ENCODE data around the gene TLNRD1. TPM values are rescaled to one million over a fixed set of nuclear protein-coding genes. Genes with fewer than 3 reads are reported as not detected.

TLNRD1 gene
- total RNA-seq, 1 experiment from 2014 or later = 22.5 TPM

GRCh38 chr15:80971143-80971542 lies 29.6 kb upstream of the TLNRD1 start:
- CTCF ChIA-PET = interaction anchor here (2.0 to 5.5 kb wide), 2 partner anchors 136 to 194 kb away, joined by 5 to 59 read pairs; partner anchors contain the start of gene CEMIP
- ATAC-seq (no peak), DNase-seq (ENCODE audit: low read depth, low spot score) (no peak)
- Histone ChIP-seq H3K27ac (ENCODE audit: low read depth, low read length) (no peak overlapping the region), H3K4me3 (replicated peaks in 1 of 2; ENCODE audit: low read depth in 1 of 2, low read length in 2 of 2) (no peak overlapping the region), H3K79me2 (ENCODE audit: insufficient read depth, low read length) (peaks cover 12% of the 10 kb centered on the region; the same call in 1 of the 2 replicates), H3K9me2 (ENCODE audit: insufficient read depth) (no peaks in the 10 kb centered on the region), H3K4me2 (ENCODE audit: low read length) (no peak overlapping the region), H3K9ac (ENCODE audit: low read length) (no peak overlapping the region), H3K27me3 (ENCODE audit: insufficient read depth, low read length) (no peaks in the 10 kb centered on the region), H3K36me3 (ENCODE audit: control insufficient read depth in 1 of 2, insufficient read depth in 2 of 2, low read length in 2 of 2) (peaks cover 0 to 4% of the 10 kb centered on the region in 2 experiments; a peak in 2 of 4 replicates), H3K4me1 (ENCODE audit: control insufficient read depth in 1 of 2, insufficient read depth in 2 of 2, low read length in 2 of 2) (peaks cover 6 to 10% of the 10 kb centered on the region in 2 experiments; a peak in 3 of 4 replicates), H2AFZ (ENCODE audit: low read depth, low read length, poor library complexity, severe bottlenecking) (no peak overlapping the region), H3K9me3 (ENCODE audit: control insufficient read depth in 1 of 2, insufficient read depth in 1 of 2, low read depth in 1 of 2, low read length in 2 of 2) (no peaks in the 10 kb centered on the region), H4K20me1 (ENCODE audit: insufficient read depth) (no peaks in the 10 kb centered on the region)
- TF ChIP-seq POLR2AphosphoS5 (IDR thresholded peaks at IDR 0.05; ENCODE audit: low read depth, low read length) = no peak
- no peak for TF ChIP-seq JUND (IDR thresholded peaks at IDR 0.05)
- TF ChIP-seq, protein P1, sequence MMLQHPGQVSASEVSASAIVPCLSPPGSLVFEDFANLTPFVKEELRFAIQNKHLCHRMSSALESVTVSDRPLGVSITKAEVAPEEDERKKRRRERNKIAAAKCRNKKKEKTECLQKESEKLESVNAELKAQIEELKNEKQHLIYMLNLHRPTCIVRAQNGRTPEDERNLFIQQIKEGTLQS (IDR thresholded peaks at IDR 0.05) = no peak
- no peak for TF ChIP-seq SRF (IDR thresholded peaks at IDR 0.05; ENCODE audit: low read depth)
- TF ChIP-seq EZH2 (IDR thresholded peaks at IDR 0.05) = no peak
- no peak for TF ChIP-seq EGR1 (IDR thresholded peaks at IDR 0.05; ENCODE audit: low read depth)
- no peak for TF ChIP-seq FOSL1 (IDR thresholded peaks at IDR 0.05; ENCODE audit: low read depth)
- no peak for TF ChIP-seq CBX3 (IDR thresholded peaks at IDR 0.05; ENCODE audit: low read depth)
- no peak for TF ChIP-seq CEBPB (IDR thresholded peaks at IDR 0.05; ENCODE audit: low read depth)
- BruUV-seq (replicated peaks) = no TSS peak
- POLR2A ChIA-PET = no interaction called here
- intact Hi-C loops (cut with micrococcal nuclease) = loop anchor here (2.0 to 5.0 kb wide), 3 partner anchors 136 to 514 kb away; partner anchors contain the start of gene ABHD17C
- RAD21 ChIA-PET (ENCODE audit: low non-redundant PET in 1 of 2, low total read pairs in 2 of 2, uncharacterized antibody in 2 of 2, unreplicated experiment in 2 of 2) = interaction anchor here in 1 of 2 experiments (2.1 kb wide), 1 partner anchor 403 kb away, joined by 7 read pairs; no protein-coding TSS in a partner anchor

- DNase-seq (ENCODE audit: low read depth, low spot score) = no peak
- ChIA-PET POLR2A (no interaction called here), RAD21 (ENCODE audit: low non-redundant PET in 1 of 2, low total read pairs in 2 of 2, uncharacterized antibody in 2 of 2, unreplicated experiment in 2 of 2) (no interaction called here), CTCF (interaction anchor here (0.6 kb wide), 1 partner anchor 193 kb away, joined by 3 read pairs; the partner anchor contains the start of gene CEMIP)
- Histone ChIP-seq H3K9ac (ENCODE audit: low read length) (no peak overlapping the region), H3K27me3 (ENCODE audit: insufficient read depth, low read length) (no peaks in the 10 kb centered on the region), H3K4me2 (ENCODE audit: low read length) (no peak overlapping the region), H3K9me2 (ENCODE audit: insufficient read depth) (no peaks in the 10 kb centered on the region), H3K4me3 (replicated peaks in 1 of 2; ENCODE audit: low read depth in 1 of 2, low read length in 2 of 2) (no peak overlapping the region), H4K20me1 (ENCODE audit: insufficient read depth) (no peaks in the 10 kb centered on the region), H2AFZ (ENCODE audit: low read depth, low read length, poor library complexity, severe bottlenecking) (no peak overlapping the region), H3K27ac (ENCODE audit: low read depth, low read length) (no peak overlapping the region), H3K79me2 (ENCODE audit: insufficient read depth, low read length) (peaks cover 19% of the 10 kb centered on the region), H3K9me3 (ENCODE audit: control insufficient read depth in 1 of 2, insufficient read depth in 1 of 2, low read depth in 1 of 2, low read length in 2 of 2) (no peaks in the 10 kb centered on the region), H3K4me1 (ENCODE audit: control insufficient read depth in 1 of 2, insufficient read depth in 2 of 2, low read length in 2 of 2) (peaks cover 8% of the 10 kb centered on the region in 2 experiments; a peak in 3 of 4 replicates), H3K36me3 (ENCODE audit: control insufficient read depth in 1 of 2, insufficient read depth in 2 of 2, low read length in 2 of 2) (peaks cover 0 to 8% of the 10 kb centered on the region in 2 experiments; a peak in 3 of 4 replicates)
- TF ChIP-seq, protein P2, sequence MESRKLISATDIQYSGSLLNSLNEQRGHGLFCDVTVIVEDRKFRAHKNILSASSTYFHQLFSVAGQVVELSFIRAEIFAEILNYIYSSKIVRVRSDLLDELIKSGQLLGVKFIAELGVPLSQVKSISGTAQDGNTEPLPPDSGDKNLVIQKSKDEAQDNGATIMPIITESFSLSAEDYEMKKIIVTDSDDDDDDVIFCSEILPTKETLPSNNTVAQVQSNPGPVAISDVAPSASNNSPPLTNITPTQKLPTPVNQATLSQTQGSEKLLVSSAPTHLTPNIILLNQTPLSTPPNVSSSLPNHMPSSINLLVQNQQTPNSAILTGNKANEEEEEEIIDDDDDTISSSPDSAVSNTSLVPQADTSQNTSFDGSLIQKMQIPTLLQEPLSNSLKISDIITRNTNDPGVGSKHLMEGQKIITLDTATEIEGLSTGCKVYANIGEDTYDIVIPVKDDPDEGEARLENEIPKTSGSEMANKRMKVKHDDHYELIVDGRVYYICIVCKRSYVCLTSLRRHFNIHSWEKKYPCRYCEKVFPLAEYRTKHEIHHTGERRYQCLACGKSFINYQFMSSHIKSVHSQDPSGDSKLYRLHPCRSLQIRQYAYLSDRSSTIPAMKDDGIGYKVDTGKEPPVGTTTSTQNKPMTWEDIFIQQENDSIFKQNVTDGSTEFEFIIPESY (IDR thresholded peaks at IDR 0.05; ENCODE audit: extremely low read depth, insufficient replicate concordance, low read length) = no peak
- TF ChIP-seq SP1 (IDR thresholded peaks at IDR 0.05; ENCODE audit: low read depth) = no peak
- intact Hi-C loops (cut with micrococcal nuclease) = loop anchor here (5.0 kb wide), 1 partner anchor 275 kb away; the partner anchor contains the start of gene ABHD17C
- BruUV-seq (replicated peaks) = no TSS peak
- ATAC-seq = no peak
These were observed 28.4 kb upstream of the TLNRD1 start for GRCh38 chr15:80972276-80972675.

Measured in HCT116 (cell line).